Keratinocyte (primary cell): Measurements from ENCODE around the gene TOGARAM1. TPM values are rescaled to one million over a fixed set of nuclear protein-coding genes. Genes with fewer than 3 reads are reported as not detected.

ENCODE experiments used
- DNase-seq: peaks from one replicate; pipeline ENCODE4 v3.0.0-alpha.2; 2011; ENCODE audit warnings: low read depth, missing footprints, low spot score
- FAIRE-seq: peaks from 2 replicates; lab custom pipeline; 2011; peaks lifted over from hg19 to GRCh38; lab: Jason Lieb, UNC
- H2AFZ ChIP-seq: 2 replicates; pipeline ENCODE4 v1.6.0; 2012; ENCODE audit warnings: low read length, control low read depth, inconsistent platforms; ENCODE audit not compliant: control insufficient read depth
- H3K27ac ChIP-seq: 2 replicates; pipeline ENCODE4 v1.5.1; 2011; ENCODE audit warnings: low read length; ENCODE audit not compliant: control insufficient read depth, insufficient read depth
- H3K27me3 ChIP-seq: 3 replicates; pipeline ENCODE4 v1.6.0; 2011; ENCODE audit warnings: low read length; ENCODE audit not compliant: control insufficient read depth, insufficient read depth; ENCODE audit errors: extremely low read depth
- H3K36me3 ChIP-seq, 2 experiments: 2 replicates in 1 of 2; 3 replicates in 1 of 2; pipeline ENCODE4 v1.5.1; 2011; ENCODE audit warnings: low read length in 2 of 2, mild to moderate bottlenecking in 1 of 2; ENCODE audit not compliant: control insufficient read depth in 2 of 2, insufficient read depth in 2 of 2; ENCODE audit errors: extremely low read depth in 1 of 2
- H3K4me1 ChIP-seq: 3 replicates; pipeline ENCODE4 v1.5.1; 2011; ENCODE audit warnings: low read length; ENCODE audit not compliant: control insufficient read depth, insufficient read depth; ENCODE audit errors: extremely low read depth
- H3K4me2 ChIP-seq: 3 replicates; pipeline ENCODE4 v1.6.0; 2011; ENCODE audit warnings: low read depth, low read length; ENCODE audit not compliant: control insufficient read depth, insufficient read depth; ENCODE audit errors: extremely low read depth
- H3K4me3 ChIP-seq, 3 experiments: fragments of 200-600 bp in 1 of 3; sonication (generic) in 1 of 3; 2 replicates in 2 of 3; 3 replicates in 1 of 3; pipeline ENCODE4 v1.5.1; 2011 to 2016; ENCODE audit warnings: low read length in 3 of 3, mild to moderate bottlenecking in 3 of 3, control low read depth in 2 of 3, inconsistent platforms in 1 of 3, low read depth in 1 of 3, mixed read lengths in 1 of 3, mixed run types in 1 of 3, moderate library complexity in 1 of 3; ENCODE audit not compliant: control insufficient read depth in 2 of 3, insufficient read depth in 2 of 3; ENCODE audit errors: extremely low read depth in 1 of 3
- H3K79me2 ChIP-seq: 2 replicates; pipeline ENCODE4 v1.6.0; 2012; ENCODE audit warnings: low read length; ENCODE audit not compliant: control insufficient read depth, insufficient read depth
- H3K9ac ChIP-seq: 3 replicates; pipeline ENCODE4 v1.6.0; 2011; ENCODE audit warnings: low read length; ENCODE audit not compliant: control insufficient read depth, insufficient read depth; ENCODE audit errors: extremely low read depth
- H3K9me1 ChIP-seq: 3 replicates; pipeline ENCODE4 v1.6.0; 2011; ENCODE audit warnings: low read length; ENCODE audit not compliant: control insufficient read depth, insufficient read depth; ENCODE audit errors: extremely low read depth
- H3K9me3 ChIP-seq: 2 replicates; pipeline ENCODE4 v1.5.1; 2012; ENCODE audit warnings: low read depth, low read length; ENCODE audit not compliant: control insufficient read depth
- H4K20me1 ChIP-seq: 3 replicates; pipeline ENCODE4 v1.6.0; 2011; ENCODE audit warnings: low read length; ENCODE audit not compliant: control insufficient read depth, insufficient read depth; ENCODE audit errors: extremely low read depth
- EZH2 ChIP-seq: IDR thresholded peaks from one replicate; pipeline ENCODE4 v1.6.1; 2012; ENCODE audit warnings: inconsistent platforms, mild to moderate bottlenecking, low read length, moderate library complexity
- dilution Hi-C: fragments of 300-500 bp; cut with MboI; formaldehyde crosslinking; loops from one replicate; pipeline ENCODE4 v1.7.0; 2020; ENCODE audit warnings: low sequenced_read_pairs; ENCODE audit not compliant: extremely low pct_ligation_motif_present
- polyA plus RNA-seq, 5 experiments: library from polyadenylated mRNA; depleted of rRNA in 3 of 5; stranded (reverse) in 3 of 5; stranded (forward) in 1 of 5; unstranded in 1 of 5; fragments of >200 nt; gene quantifications; 1 replicate in 1 of 5; 2 replicates in 3 of 5; 3 replicates in 1 of 5; pipeline versions ENCODE4 v1.2.1 to v1.2.3, GENCODE V29; 2011 to 2012; ENCODE audit warnings: missing spikeins in 2 of 5, low read depth in 1 of 5, low replicate concordance in 1 of 5
- TF ChIP-seq, protein P1 (sequence below), 3 experiments: IDR thresholded peaks in 1 of 3; conservative IDR thresholded peaks in 1 of 3; optimal IDR thresholded peaks in 1 of 3; 2 replicates in 2 of 3; 3 replicates in 1 of 3; pipeline versions ENCODE3 to v1.5.1; 2011; ENCODE audit warnings: low read length in 3 of 3, mild to moderate bottlenecking in 3 of 3, moderate library complexity in 2 of 3, control low read depth in 1 of 3, inconsistent platforms in 1 of 3; ENCODE audit not compliant: insufficient read depth in 2 of 3; ENCODE audit errors: extremely low read depth in 1 of 3

Gene TOGARAM1
- polyA plus RNA-seq, 1 donor (not counting 4 experiments of a cell fraction or from before 2014, with no cell fraction given) = 8.2 TPM

GRCh38 chr14:44961151-44961553, 838 bp upstream of the TOGARAM1 start:
- Histone ChIP-seq H3K9ac (peak overlapping the region; percentile 93), H2AFZ (peak overlapping the region; percentile 99), H3K4me2 (peak overlapping the region; percentile 85), H3K36me3 (no peaks in the 10 kb centered on the region), H3K9me1 (peaks cover 4% of the 10 kb centered on the region), H3K4me3 (peak overlapping the region; percentile 80 to 99 (median 98)), H3K27ac (peak overlapping the region; percentile 96), H3K4me1 (peaks cover 27% of the 10 kb centered on the region), H3K27me3 (no peaks in the 10 kb centered on the region), H3K9me3 (no peaks in the 10 kb centered on the region), H3K79me2 (peaks cover 87% of the 10 kb centered on the region), H4K20me1 (peaks cover 10% of the 10 kb centered on the region)
- TF ChIP-seq EZH2 = no peak
- TF ChIP-seq, protein P1, sequence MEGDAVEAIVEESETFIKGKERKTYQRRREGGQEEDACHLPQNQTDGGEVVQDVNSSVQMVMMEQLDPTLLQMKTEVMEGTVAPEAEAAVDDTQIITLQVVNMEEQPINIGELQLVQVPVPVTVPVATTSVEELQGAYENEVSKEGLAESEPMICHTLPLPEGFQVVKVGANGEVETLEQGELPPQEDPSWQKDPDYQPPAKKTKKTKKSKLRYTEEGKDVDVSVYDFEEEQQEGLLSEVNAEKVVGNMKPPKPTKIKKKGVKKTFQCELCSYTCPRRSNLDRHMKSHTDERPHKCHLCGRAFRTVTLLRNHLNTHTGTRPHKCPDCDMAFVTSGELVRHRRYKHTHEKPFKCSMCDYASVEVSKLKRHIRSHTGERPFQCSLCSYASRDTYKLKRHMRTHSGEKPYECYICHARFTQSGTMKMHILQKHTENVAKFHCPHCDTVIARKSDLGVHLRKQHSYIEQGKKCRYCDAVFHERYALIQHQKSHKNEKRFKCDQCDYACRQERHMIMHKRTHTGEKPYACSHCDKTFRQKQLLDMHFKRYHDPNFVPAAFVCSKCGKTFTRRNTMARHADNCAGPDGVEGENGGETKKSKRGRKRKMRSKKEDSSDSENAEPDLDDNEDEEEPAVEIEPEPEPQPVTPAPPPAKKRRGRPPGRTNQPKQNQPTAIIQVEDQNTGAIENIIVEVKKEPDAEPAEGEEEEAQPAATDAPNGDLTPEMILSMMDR (optimal IDR thresholded peaks at IDR 0.05 in 1 of 3, IDR thresholded peaks at IDR 0.05 in 1 of 3, conservative IDR thresholded peaks at IDR 0.05 in 1 of 3; ENCODE audit: extremely low read depth in 1 of 3, insufficient read depth in 2 of 3, low read length in 3 of 3) = no peak
- dilution Hi-C loops = no loop called here
- FAIRE-seq (no peak), DNase-seq (no peak)

GRCh38 chr14:44962334-44963043, 499 bp downstream of the TOGARAM1 start:
- Histone ChIP-seq H4K20me1 (peaks cover 10% of the 10 kb centered on the region), H3K9me1 (peaks cover 4% of the 10 kb centered on the region), H3K27me3 (no peaks in the 10 kb centered on the region), H2AFZ (peak overlapping the region; percentile 94), H3K9ac (peak overlapping the region; percentile 89), H3K4me3 (peak overlapping the region; percentile 80 to 99 (median 98)), H3K36me3 (no peaks in the 10 kb centered on the region), H3K4me1 (peaks cover 33% of the 10 kb centered on the region), H3K27ac (peak overlapping the region; percentile 84), H3K4me2 (peak overlapping the region; percentile 87), H3K9me3 (no peaks in the 10 kb centered on the region), H3K79me2 (peaks cover 87% of the 10 kb centered on the region)
- dilution Hi-C loops = no loop called here
- TF ChIP-seq, protein P1 (optimal IDR thresholded peaks at IDR 0.05 in 1 of 3, IDR thresholded peaks at IDR 0.05 in 1 of 3, conservative IDR thresholded peaks at IDR 0.05 in 1 of 3; ENCODE audit: extremely low read depth in 1 of 3, insufficient read depth in 2 of 3, low read length in 3 of 3) = no peak
- no peak for TF ChIP-seq EZH2
- DNase-seq (no peak), FAIRE-seq (no peak)
